ENCODE data around the gene ZNF283.

Gene ZNF283

GRCh38 chr19:43781630-43782310 is 45.4 kb upstream of the ZNF283 start:
- CTCF ChIA-PET: no interaction called here
- POLR2A ChIA-PET: no interaction called here
- DNase-seq (ENCODE audit: extremely low spot score): no peak
- no peak for TF ChIP-seq FOXA1 (IDR thresholded peaks at IDR 0.05)
- no peak for TF ChIP-seq ELF4 (IDR thresholded peaks at IDR 0.05)
- no peak for TF ChIP-seq SP1 (IDR thresholded peaks at IDR 0.05)
- TF ChIP-seq ZNF384 (IDR thresholded peaks at IDR 0.05): no peak
- no peak for TF ChIP-seq NFRKB (IDR thresholded peaks at IDR 0.05)
- no peak for TF ChIP-seq PKNOX1 (IDR thresholded peaks at IDR 0.05)
- no peak for TF ChIP-seq FOXM1 (IDR thresholded peaks at IDR 0.05; ENCODE audit: borderline replicate concordance)
- no peak for TF ChIP-seq ARNT (IDR thresholded peaks at IDR 0.05)

- POLR2A ChIA-PET: no interaction called here
Measured at GRCh38 chr19:43782311-43782660, 44.8 kb upstream of the ZNF283 start.

GRCh38 chr19:43782689-43783231 is 44.4 kb upstream of the ZNF283 start:
- TF ChIP-seq ZNF384 (IDR thresholded peaks at IDR 0.05): no peak
- no peak for TF ChIP-seq FOXM1 (IDR thresholded peaks at IDR 0.05; ENCODE audit: borderline replicate concordance)
- no peak for TF ChIP-seq PKNOX1 (IDR thresholded peaks at IDR 0.05)
- no peak for TF ChIP-seq LEF1 (IDR thresholded peaks at IDR 0.05; ENCODE audit: borderline replicate concordance)
- no peak for TF ChIP-seq NFRKB (IDR thresholded peaks at IDR 0.05)
- TF ChIP-seq FOXK2 (IDR thresholded peaks at IDR 0.05): no peak
- no peak for TF ChIP-seq SUZ12 (IDR thresholded peaks at IDR 0.05)
- DNase-seq (ENCODE audit: extremely low spot score): no peak
- POLR2A ChIA-PET: no interaction called here
- CTCF ChIA-PET: no interaction called here

More at GRCh38 chr19:43782311-43782660, 44.8 kb upstream of the ZNF283 start:
- no peak for DNase-seq (ENCODE audit: extremely low spot score)
- CTCF ChIA-PET: no interaction called here
- no peak for TF ChIP-seq SUZ12 (IDR thresholded peaks at IDR 0.05)
- no peak for TF ChIP-seq ARNT (IDR thresholded peaks at IDR 0.05)
- no peak for TF ChIP-seq FOXA1 (IDR thresholded peaks at IDR 0.05)
- no peak for TF ChIP-seq L3MBTL2 (conservative IDR thresholded peaks at IDR 0.05)
- TF ChIP-seq FOXK2 (IDR thresholded peaks at IDR 0.05): no peak
- TF ChIP-seq LEF1 (IDR thresholded peaks at IDR 0.05; ENCODE audit: borderline replicate concordance): no peak
- TF ChIP-seq FOXM1 (IDR thresholded peaks at IDR 0.05; ENCODE audit: borderline replicate concordance): no peak
- TF ChIP-seq NFRKB (IDR thresholded peaks at IDR 0.05): no peak
- no peak for TF ChIP-seq CTBP1 (IDR thresholded peaks at IDR 0.05; ENCODE audit: borderline replicate concordance)
- TF ChIP-seq PKNOX1 (IDR thresholded peaks at IDR 0.05): no peak
- TF ChIP-seq ELF4 (IDR thresholded peaks at IDR 0.05): no peak
- TF ChIP-seq BHLHE40 (IDR thresholded peaks at IDR 0.05; ENCODE audit: borderline replicate concordance): no peak
- no peak for TF ChIP-seq HDGF (IDR thresholded peaks at IDR 0.05; ENCODE audit: borderline replicate concordance)
- TF ChIP-seq ZNF384 (IDR thresholded peaks at IDR 0.05): no peak

GRCh38 chr19:43783636-43784035 is 43.5 kb upstream of the ZNF283 start:
- ChIA-PET POLR2A (no interaction called here), CTCF (no interaction called here)
- TF ChIP-seq LEF1 (IDR thresholded peaks at IDR 0.05; ENCODE audit: borderline replicate concordance): no peak
- TF ChIP-seq ZNF384 (IDR thresholded peaks at IDR 0.05): no peak
- TF ChIP-seq SUZ12 (IDR thresholded peaks at IDR 0.05): no peak
- TF ChIP-seq HDGF (IDR thresholded peaks at IDR 0.05; ENCODE audit: borderline replicate concordance): no peak
- no peak for TF ChIP-seq TARDBP (IDR thresholded peaks at IDR 0.05)
- TF ChIP-seq ELF4 (IDR thresholded peaks at IDR 0.05): no peak
- no peak for TF ChIP-seq PKNOX1 (IDR thresholded peaks at IDR 0.05)
- TF ChIP-seq BHLHE40 (IDR thresholded peaks at IDR 0.05; ENCODE audit: borderline replicate concordance): no peak
- TF ChIP-seq FOXK2 (IDR thresholded peaks at IDR 0.05): no peak
- TF ChIP-seq NFRKB (IDR thresholded peaks at IDR 0.05): no peak
- TF ChIP-seq ARNT (IDR thresholded peaks at IDR 0.05): no peak
- no peak for TF ChIP-seq L3MBTL2 (conservative IDR thresholded peaks at IDR 0.05)
- TF ChIP-seq SP1 (IDR thresholded peaks at IDR 0.05): no peak
- TF ChIP-seq FOXM1 (IDR thresholded peaks at IDR 0.05; ENCODE audit: borderline replicate concordance): no peak
- TF ChIP-seq CTBP1 (IDR thresholded peaks at IDR 0.05; ENCODE audit: borderline replicate concordance): no peak
- TF ChIP-seq FOXA1 (IDR thresholded peaks at IDR 0.05): no peak
- no peak for DNase-seq (ENCODE audit: extremely low spot score)

- no peak for DNase-seq (ENCODE audit: extremely low spot score)
- ChIA-PET CTCF (interaction anchor here (0.6 to 1.9 kb wide), 4 partner anchors 13 to 116 kb away, joined by 3 to 9 read pairs (median 4); partner anchors contain the start of gene LYPD5), POLR2A (no interaction called here)
Measured at GRCh38 chr19:43784241-43784980, 42.7 kb upstream of the ZNF283 start.

More at GRCh38 chr19:43784241-43784980, 42.7 kb upstream of the ZNF283 start:
- TF ChIP-seq LEF1 (IDR thresholded peaks at IDR 0.05; ENCODE audit: borderline replicate concordance) (no peak), PKNOX1 (IDR thresholded peaks at IDR 0.05) (no peak), SUZ12 (IDR thresholded peaks at IDR 0.05) (no peak), ARNT (IDR thresholded peaks at IDR 0.05) (no peak), ELF4 (IDR thresholded peaks at IDR 0.05) (no peak), HDGF (IDR thresholded peaks at IDR 0.05; ENCODE audit: borderline replicate concordance) (no peak), NFRKB (IDR thresholded peaks at IDR 0.05) (no peak), L3MBTL2 (conservative IDR thresholded peaks at IDR 0.05) (no peak), FOXM1 (IDR thresholded peaks at IDR 0.05; ENCODE audit: borderline replicate concordance) (no peak)
